Duodenal mucosa (tissue), 2 donors: ENCODE measurements around the gene MAMDC2.

Source experiments
- H3K27ac ChIP-seq: one replicate; pipeline ENCODE4 v1.7.0; 2013; ENCODE audit warnings: low read depth, low read length
- H3K27me3 ChIP-seq, 2 donors: one replicate each; pipeline ENCODE4 v1.7.0; 2013; ENCODE audit warnings: low read length in 2 of 2, control low read depth in 1 of 2; ENCODE audit not compliant: insufficient read depth in 2 of 2, control insufficient read depth in 1 of 2
- H3K36me3 ChIP-seq, 2 donors: one replicate each; pipeline ENCODE4 v1.7.0; 2013; ENCODE audit warnings: low read length in 2 of 2, control low read depth in 1 of 2; ENCODE audit not compliant: insufficient read depth in 2 of 2, control insufficient read depth in 1 of 2
- H3K4me1 ChIP-seq, 2 donors: one replicate each; pipeline ENCODE4 v1.7.0; 2013; ENCODE audit warnings: low read length in 2 of 2, control low read depth in 1 of 2; ENCODE audit not compliant: insufficient read depth in 2 of 2, control insufficient read depth in 1 of 2
- H3K4me3 ChIP-seq, 2 donors: one replicate each; pipeline ENCODE4 v1.7.0; 2013; ENCODE audit warnings: low read length in 2 of 2, low read depth in 1 of 2
- H3K9ac ChIP-seq, 2 donors: one replicate each; pipeline ENCODE4 v1.7.0; 2013; ENCODE audit warnings: low read length in 2 of 2, low read depth in 1 of 2
- H3K9me3 ChIP-seq, 2 donors: one replicate each; pipeline ENCODE4 v1.7.0; 2013; ENCODE audit warnings: low read length in 2 of 2, control low read depth in 1 of 2; ENCODE audit not compliant: control insufficient read depth in 1 of 2

The MAMDC2 gene

DNA sequence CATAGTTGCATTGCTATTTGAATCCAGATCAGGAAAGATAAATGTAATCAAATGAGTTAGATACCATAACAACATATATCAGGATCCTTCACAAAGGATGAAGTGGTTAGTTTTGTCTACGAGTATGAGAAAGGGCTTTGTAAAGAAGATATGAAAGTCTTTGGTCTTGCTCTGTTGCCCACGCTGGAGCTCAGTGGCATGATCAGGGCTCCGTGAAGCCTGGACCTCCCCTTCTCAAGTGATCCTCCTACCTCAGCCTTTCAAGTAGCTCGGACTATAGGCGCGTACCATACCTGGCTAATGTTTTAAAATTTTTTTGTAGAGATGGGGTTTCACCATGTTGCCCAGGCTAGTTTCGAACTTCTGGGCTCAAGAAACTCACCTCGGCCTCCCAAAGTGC, 217.0 kb downstream of the MAMDC2 start:
- Histone ChIP-seq H3K36me3 (peaks cover 4 to 20% of the 10 kb centered on the region in 2 donors), H3K4me1 (peaks cover 25 to 34% of the 10 kb centered on the region in 2 donors), H3K27me3 (no peaks in the 10 kb centered on the region), H3K27ac (no peak overlapping the region), H3K4me3 (peak overlapping the region in 1 of 2 donors; percentile 86), H3K9ac (no peak overlapping the region), H3K9me3 (no peaks in the 10 kb centered on the region)

DNA sequence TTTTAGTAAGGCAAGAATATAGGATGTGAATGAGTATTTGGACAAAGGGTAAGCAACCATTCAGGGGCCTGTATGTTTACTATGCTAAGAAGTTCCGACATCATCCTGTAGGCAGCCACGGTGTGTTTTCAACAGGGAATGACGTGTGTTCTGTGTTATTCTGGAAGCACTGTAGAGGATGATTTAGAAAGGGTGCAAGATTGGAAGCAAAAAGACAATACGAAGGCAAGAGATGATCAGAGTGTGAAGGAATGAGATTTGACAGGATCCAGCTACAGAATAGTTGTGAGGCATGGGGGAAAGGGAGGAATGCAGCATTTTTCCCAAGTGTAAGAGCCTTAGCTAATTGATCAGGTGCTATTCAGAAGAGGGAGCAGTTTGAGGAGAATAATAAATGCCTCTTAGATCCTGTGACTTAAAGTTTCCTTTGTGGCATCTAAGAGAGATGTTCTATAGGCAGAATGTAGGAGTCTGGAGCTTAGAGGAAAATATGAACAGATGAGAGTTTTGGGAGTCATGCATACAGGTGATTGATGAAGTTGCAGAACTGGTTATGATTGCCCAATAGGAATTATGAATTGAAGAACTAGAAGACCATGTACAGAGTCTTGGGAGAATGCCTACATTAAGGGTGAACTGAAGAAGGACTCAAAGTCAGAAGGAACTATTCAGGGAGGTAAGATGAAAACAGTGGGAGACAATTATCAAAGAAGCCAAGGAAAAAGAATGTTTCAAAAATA, 217.7 kb downstream of the MAMDC2 start:
- Histone ChIP-seq H3K4me1 (peaks cover 25 to 34% of the 10 kb centered on the region in 2 donors), H3K36me3 (peaks cover 4 to 26% of the 10 kb centered on the region in 2 donors), H3K4me3 (no peak overlapping the region), H3K27ac (no peak overlapping the region), H3K27me3 (no peaks in the 10 kb centered on the region), H3K9me3 (no peaks in the 10 kb centered on the region), H3K9ac (no peak overlapping the region)

DNA sequence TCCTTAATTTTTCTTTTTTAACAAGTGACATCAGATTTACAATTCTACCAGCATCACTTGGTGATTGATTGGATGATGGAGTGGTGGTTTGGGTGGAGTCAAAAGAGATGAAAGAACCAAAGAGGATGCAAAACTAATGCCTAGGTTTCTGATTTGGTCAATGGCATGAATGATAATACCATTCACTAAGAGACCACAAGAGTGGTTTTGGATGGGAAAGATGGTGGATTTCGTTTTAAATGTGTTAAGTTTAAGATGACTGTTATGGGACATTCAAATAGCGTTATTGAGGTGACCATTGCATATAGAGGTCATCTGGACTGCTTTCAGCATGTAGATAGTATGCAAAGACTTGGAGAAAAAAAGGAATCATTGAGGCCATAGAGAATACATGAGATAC, 218.7 kb downstream of the MAMDC2 start:
- H3K4me3 ChIP-seq: no peak overlapping the region
- no peak overlapping the region for H3K27ac ChIP-seq
- no peak overlapping the region for H3K9ac ChIP-seq
- H3K9me3 ChIP-seq: no peaks in the 10 kb centered on the region
- peaks cover 7 to 26% of the 10 kb centered on the region in 2 donors for H3K36me3 ChIP-seq
- H3K4me1 ChIP-seq: peaks cover 15 to 30% of the 10 kb centered on the region in 2 donors
- no peaks in the 10 kb centered on the region for H3K27me3 ChIP-seq

DNA sequence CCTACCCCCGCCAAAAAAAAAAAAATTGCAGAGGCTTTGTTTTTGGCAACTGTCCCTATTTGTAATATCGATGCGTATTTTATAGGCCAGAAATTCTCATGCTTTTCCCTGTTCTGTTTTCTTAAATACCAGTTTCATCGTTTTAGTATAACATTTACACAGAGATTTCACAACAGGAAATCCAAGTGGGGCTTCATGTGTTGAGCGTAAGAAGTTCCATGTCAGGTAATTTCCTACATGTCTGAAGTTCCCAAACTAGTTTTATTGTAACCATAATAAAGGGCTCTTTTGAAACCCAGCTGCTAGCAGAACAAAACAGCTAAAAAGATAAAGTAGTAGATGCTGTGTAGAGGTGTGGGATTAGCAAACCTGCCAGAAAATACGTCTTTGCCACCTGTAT, 219.3 kb downstream of the MAMDC2 start:
- Histone ChIP-seq H3K9ac (no peak overlapping the region), H3K4me1 (peaks cover 10 to 27% of the 10 kb centered on the region in 2 donors), H3K9me3 (no peaks in the 10 kb centered on the region), H3K27me3 (no peaks in the 10 kb centered on the region), H3K27ac (no peak overlapping the region), H3K4me3 (no peak overlapping the region), H3K36me3 (peaks cover 9 to 26% of the 10 kb centered on the region in 2 donors)

DNA sequence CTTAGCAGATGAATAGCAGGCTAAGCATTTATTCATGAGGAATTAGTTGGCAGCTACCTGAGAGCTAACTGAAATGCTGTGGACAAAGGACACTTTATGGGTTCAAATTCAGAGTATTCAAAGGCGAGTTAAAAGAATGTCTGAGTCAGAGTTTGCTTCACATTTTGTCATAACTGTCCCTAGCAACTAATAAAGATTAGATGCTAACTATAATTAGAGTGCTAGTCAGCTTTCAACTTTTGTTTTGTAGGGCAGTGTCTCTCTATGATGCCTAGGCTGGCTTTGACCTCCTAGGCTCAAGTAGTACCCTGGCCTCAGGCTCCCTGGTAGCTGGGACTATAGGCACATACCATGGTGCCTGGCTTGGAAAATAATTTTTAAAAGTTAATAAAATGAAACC, 219.8 kb downstream of the MAMDC2 start:
- no peaks in the 10 kb centered on the region for H3K27me3 ChIP-seq
- no peak overlapping the region for H3K27ac ChIP-seq
- no peak overlapping the region for H3K4me3 ChIP-seq
- no peaks in the 10 kb centered on the region for H3K9me3 ChIP-seq
- H3K4me1 ChIP-seq: peaks cover 10 to 27% of the 10 kb centered on the region in 2 donors
- H3K36me3 ChIP-seq: peaks cover 9 to 26% of the 10 kb centered on the region in 2 donors
- H3K9ac ChIP-seq: no peak overlapping the region
